HepG2 (cell line): Measurements from ENCODE around the gene ASAP2. TPM values are rescaled to one million over a fixed set of nuclear protein-coding genes. Genes with fewer than 3 reads are reported as not detected.

Source experiments
- ATAC-seq: fragments of 200-7000 bp; cut with Tn5 transposase; 3 replicates; pipeline ENCODE4 v1.9.1; 2020; ENCODE audit warnings: mild to moderate bottlenecking, moderate library complexity
- BruUV-seq: library from RNA; stranded (reverse); fragments of 400-500 nt; replicated peaks from 2 replicates; lab custom pipeline; 2021; lab: Mats Ljungman, UMichigan
- CTCF ChIA-PET: fragments of 300-600 bp; formaldehyde crosslinking; extraction: SDS; loops from one replicate; lab custom pipeline; 2021; ENCODE audit warnings: low total read pairs, inconsistent platforms, low intra/inter-chr PET ratio; lab: Yijun Ruan, JAX
- POLR2A ChIA-PET: fragments of 350-600 bp; sonication (Branson Sonifier 250); formaldehyde crosslinking; loops from one replicate; lab custom pipeline; 2020; ENCODE audit warnings: antibody characterized with exemption, inconsistent platforms; lab: Yijun Ruan, JAX
- DNase-seq: peaks from one replicate; pipeline ENCODE4 v3.0.0-alpha.2; 2015; ENCODE audit warnings: low spot score
- FAIRE-seq: peaks from 3 replicates; lab custom pipeline; 2011; peaks lifted over from hg19 to GRCh38; lab: Jason Lieb, UNC
- H2AFZ ChIP-seq: one replicate; pipeline ENCODE4 v1.6.1; 2011; ENCODE audit warnings: low read length, inconsistent platforms
- H3K27ac ChIP-seq: fragments of 300-600 bp; 3 replicates; pipeline ENCODE4 v1.8.0; 2011; ENCODE audit warnings: mixed run types, mild to moderate bottlenecking, mixed read lengths, low read length, inconsistent platforms; ENCODE audit not compliant: insufficient read depth; ENCODE audit errors: extremely low read length
- H3K27me3 ChIP-seq, 2 experiments: fragments of 200-600 bp in 1 of 2; 2 replicates in 1 of 2; 3 replicates in 1 of 2; pipeline versions ENCODE4 v1.6.0 to v1.8.0; 2011; ENCODE audit warnings: low read length in 2 of 2, mild to moderate bottlenecking in 2 of 2, moderate library complexity in 2 of 2, inconsistent platforms in 1 of 2; ENCODE audit not compliant: insufficient read depth in 2 of 2, control insufficient read depth in 1 of 2
- H3K36me3 ChIP-seq, 2 experiments: fragments of 200-600 bp in 1 of 2; replicated peaks in 1 of 2; 2 replicates in 1 of 2; 3 replicates in 1 of 2; pipeline versions ENCODE4 v1.5.1 to v1.8.0; 2011; ENCODE audit warnings: low read length in 2 of 2, inconsistent platforms in 1 of 2; ENCODE audit not compliant: insufficient read depth in 2 of 2, control insufficient read depth in 1 of 2
- H3K4me1 ChIP-seq: 2 replicates; pipeline ENCODE4 v1.5.1; 2012; ENCODE audit warnings: low read length, inconsistent platforms; ENCODE audit not compliant: insufficient read depth
- H3K4me2 ChIP-seq: 2 replicates; pipeline ENCODE4 v1.6.0; 2011; ENCODE audit warnings: low read depth, low read length, inconsistent platforms
- H3K4me3 ChIP-seq, 3 experiments: fragments of 200-600 bp in 1 of 3; sonication (generic), shearing (Covaris generic) in 1 of 3; replicated peaks in 1 of 3; 2 replicates each; pipeline ENCODE4 v1.5.1; 2011 to 2016; ENCODE audit warnings: low read length in 3 of 3, inconsistent platforms in 2 of 3, low read depth in 2 of 3, mild to moderate bottlenecking in 2 of 3, control low read depth in 1 of 3, mixed read lengths in 1 of 3; ENCODE audit not compliant: insufficient read depth in 1 of 3
- H3K79me2 ChIP-seq: one replicate; pipeline ENCODE4 v1.6.1; 2011; ENCODE audit warnings: low read length, inconsistent platforms; ENCODE audit not compliant: insufficient read depth
- H3K9ac ChIP-seq: 2 replicates; pipeline ENCODE4 v1.6.0; 2011; ENCODE audit warnings: mild to moderate bottlenecking, low read depth, low read length, inconsistent platforms; ENCODE audit not compliant: insufficient read depth
- H3K9me3 ChIP-seq: 2 replicates; pipeline ENCODE4 v1.5.1; 2012; ENCODE audit warnings: mild to moderate bottlenecking, low read length
- H4K20me1 ChIP-seq: 2 replicates; pipeline ENCODE4 v1.6.0; 2011; ENCODE audit warnings: inconsistent platforms, mild to moderate bottlenecking, low read length, moderate library complexity; ENCODE audit not compliant: insufficient read depth
- ARNT ChIP-seq: fragments of 450-650 bp; IDR thresholded peaks from 2 replicates; pipeline ENCODE4 v1.6.1; 2017
- MED1 ChIP-seq: sonication (generic); formaldehyde crosslinking; IDR thresholded peaks from 2 replicates; pipeline ENCODE4 v1.4.0; 2020; ENCODE audit warnings: missing genetic modification reagents
- NFRKB ChIP-seq: fragments of 450-650 bp; IDR thresholded peaks from 2 replicates; pipeline ENCODE4 v1.6.1; 2017
- PREB ChIP-seq: sonication (generic); formaldehyde crosslinking; IDR thresholded peaks from 2 replicates; pipeline ENCODE4 v1.4.0; 2020; ENCODE audit warnings: missing genetic modification reagents
- SIX4 ChIP-seq: sonication (generic); formaldehyde crosslinking; IDR thresholded peaks from 2 replicates; pipeline ENCODE4 v1.4.0; 2020; ENCODE audit warnings: missing genetic modification reagents
- SP4 ChIP-seq: sonication (generic); formaldehyde crosslinking; IDR thresholded peaks from 2 replicates; pipeline ENCODE4 v1.8.1; 2023; ENCODE audit warnings: mild to moderate bottlenecking, missing genetic modification reagents
- ZNF136 ChIP-seq: sonication (generic); formaldehyde crosslinking; IDR thresholded peaks from 2 replicates; pipeline ENCODE4 v1.8.1; 2022; ENCODE audit warnings: low read depth, mild to moderate bottlenecking, moderate library complexity, missing genetic modification reagents
- ZNF44 ChIP-seq: sonication (generic); formaldehyde crosslinking; IDR thresholded peaks from 2 replicates; pipeline ENCODE4 v1.5.1; 2020; ENCODE audit warnings: mild to moderate bottlenecking, missing genetic modification reagents
- ZNF512B ChIP-seq: sonication (generic); formaldehyde crosslinking; IDR thresholded peaks from 2 replicates; pipeline ENCODE4 v1.5.1; 2020; ENCODE audit warnings: missing genetic modification reagents, mild to moderate bottlenecking, borderline replicate concordance
- ZNF558 ChIP-seq: sonication (generic); formaldehyde crosslinking; IDR thresholded peaks from 2 replicates; pipeline ENCODE4 v1.9.0; 2022; ENCODE audit warnings: mild to moderate bottlenecking, missing genetic modification reagents, borderline replicate concordance
- ZNF766 ChIP-seq: sonication (generic); formaldehyde crosslinking; IDR thresholded peaks from 2 replicates; pipeline ENCODE4 v1.5.0; 2020; ENCODE audit warnings: missing genetic modification reagents, borderline replicate concordance
- WGBS: methylation state at CpG from one replicate; pipeline ENCODE4 v1.1.6; 2017; ENCODE audit warnings: low lambda C conversion rate; 5-methylcytosine and 5-hydroxymethylcytosine counted together
- in situ Hi-C: cut with HindIII; loops from 2 replicates; pipeline ENCODE4 v1.10.0; 2017; ENCODE audit warnings: low pct_unique_long_range_greater_than_20kb; ENCODE audit not compliant: extremely low pct_ligation_motif_present
- intact Hi-C: fragments of 100-400 bp; cut with micrococcal nuclease; formaldehyde crosslinking; loops from one replicate; pipeline ENCODE4 v1.10.0; 2022; ENCODE audit not compliant: unreplicated experiment
- polyA plus RNA-seq, 8 experiments: library from polyadenylated mRNA; depleted of rRNA in 3 of 8; stranded (reverse) in 7 of 8; unstranded in 1 of 8; fragments of >200 nt; fragmentation: Illumina TruSeq in 4 of 8; extraction: Trizol in 4 of 8; gene quantifications; 2 replicates each; pipeline versions ENCODE4 v1.2.1 to v1.2.3, GENCODE V29; 2011 to 2016; ENCODE audit warnings: low read depth in 4 of 8, missing spikeins in 1 of 8, mixed read lengths in 1 of 8; ENCODE audit not compliant: insufficient read depth in 1 of 8
- total RNA-seq, 5 experiments: library from RNA; depleted of rRNA; stranded (reverse); fragments of >200 nt; fragmentation: Illumina TruSeq; extraction: Trizol; gene quantifications; 2 replicates each; pipeline ENCODE4 v1.2.3, GENCODE V29; 2016; ENCODE audit warnings: low read depth in 1 of 5

ASAP2 gene
- total and polyA plus RNA-seq, 2 of the 13 experiments (the other 11 are each of a cell fraction or from before 2014, with no cell fraction given): 7.3 to 22.3 TPM

DNA sequence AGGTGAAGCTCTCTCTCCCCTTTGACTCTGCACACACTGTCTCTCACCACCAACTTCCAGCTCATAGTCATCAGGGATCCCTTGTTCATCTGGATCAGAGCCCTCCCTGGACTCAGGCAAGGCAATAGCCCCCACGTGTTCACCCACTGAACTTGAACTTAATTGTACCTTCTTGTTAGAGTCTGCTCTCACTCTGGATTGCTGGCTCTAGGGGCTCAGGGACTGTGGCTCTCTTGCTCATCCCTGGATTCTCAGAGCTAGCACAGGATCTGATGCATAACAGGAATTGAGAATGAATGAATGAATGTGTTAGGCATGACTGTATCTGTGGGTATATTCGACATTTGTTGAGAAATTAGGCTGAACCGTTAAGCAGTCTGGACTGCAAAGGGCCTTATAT, 16.7 kb upstream of the ASAP2 start:
- H3K4me1 ChIP-seq: peaks cover 34% of the 10 kb centered on the region
- WGBS: 41% methylated on average over 3 of the region's 3 CpGs
- H3K36me3 ChIP-seq: no peaks in the 10 kb centered on the region
- H3K9me3 ChIP-seq: no peaks in the 10 kb centered on the region
- in situ Hi-C loops: no loop called here
- CTCF ChIA-PET: no interaction called here
- H3K27ac ChIP-seq: no peak overlapping the region
- no peak for FAIRE-seq
- POLR2A ChIA-PET: interaction anchor here (0.8 kb wide), 1 partner anchor 16 kb away, joined by 3 read pairs; no protein-coding TSS in a partner anchor
- no peak overlapping the region for H3K4me2 ChIP-seq
- H3K27me3 ChIP-seq: peaks cover 0 to 32% of the 10 kb centered on the region in 2 experiments; a peak in 4 of 5 replicates
- BruUV-seq: no TSS peak
- H4K20me1 ChIP-seq: no peaks in the 10 kb centered on the region
- no peak overlapping the region for H3K4me3 ChIP-seq
- no peak overlapping the region for H2AFZ ChIP-seq
- H3K9ac ChIP-seq: no peak overlapping the region
- TF ChIP-seq ZNF558: no peak
- no peak for TF ChIP-seq ARNT
- no peak for TF ChIP-seq ZNF44 (CRISPR knock-in tag)
- no peak for TF ChIP-seq PREB (CRISPR knock-in tag)
- TF ChIP-seq ZNF766 (CRISPR knock-in tag): no peak
- TF ChIP-seq SIX4: no peak
- no peak for TF ChIP-seq ZNF512B (CRISPR knock-in tag)
- TF ChIP-seq MED1: no peak
- no peak for TF ChIP-seq ZNF136 (CRISPR knock-in tag)
- TF ChIP-seq NFRKB: no peak
- TF ChIP-seq SP4 (CRISPR knock-in tag): no peak
- DNase-seq: no peak
- no peaks in the 10 kb centered on the region for H3K79me2 ChIP-seq
- intact Hi-C loops: no loop called here
- ATAC-seq: no peak
